SK-N-SH (cell line): Measurements from ENCODE around the gene MYO1C. TPM values are rescaled to one million over a fixed set of nuclear protein-coding genes. Genes with fewer than 3 reads are reported as not detected.
A peak's percentile ranks its signal among the peaks of the same experiment; 100 is the strongest.

Experiments used
- CTCF ChIA-PET: fragments of 300-600, 350-600 bp; formaldehyde crosslinking; extraction: SDS; loops from one replicate; lab custom pipeline; 2021; lab: Yijun Ruan, JAX
- POLR2A ChIA-PET: fragments of 350-600 bp; sonication (Branson Sonifier 250); formaldehyde crosslinking; extraction: SDS; loops from one replicate; lab custom pipeline; 2020; ENCODE audit warnings: antibody characterized with exemption, inconsistent platforms; lab: Yijun Ruan, JAX
- DNase-seq: peaks from one replicate; pipeline ENCODE4 v3.0.0; 2012
- H2AFZ ChIP-seq: fragments of 200-600 bp; sonication (generic); 2 replicates; pipeline ENCODE4 v1.8.1; 2016; ENCODE audit warnings: antibody characterized with exemption, mild to moderate bottlenecking, low read depth
- H3F3A ChIP-seq: fragments of 200-600 bp; sonication (generic); replicated peaks from 2 replicates; pipeline ENCODE3; 2016; ENCODE audit warnings: antibody characterized with exemption, mild to moderate bottlenecking; ENCODE audit not compliant: insufficient read depth
- H3K27ac ChIP-seq, 2 experiments: fragments of 200-500 bp in 1 of 2; fragments of 200-600 bp in 1 of 2; sonication (Bioruptor generic) in 1 of 2; sonication (generic), shearing (Covaris generic) in 1 of 2; 2 replicates each; pipeline versions ENCODE4 v1.5.1 to v1.6.1; 2014 to 2016; ENCODE audit warnings: low read depth in 2 of 2, inconsistent platforms in 1 of 2, low read length in 1 of 2, mild to moderate bottlenecking in 1 of 2, mixed read lengths in 1 of 2
- H3K27me3 ChIP-seq: fragments of 200-600 bp; sonication (generic), shearing (Covaris generic); 2 replicates; pipeline ENCODE4 v1.6.1; 2016; ENCODE audit warnings: mixed run types; ENCODE audit not compliant: insufficient read depth
- H3K36me3 ChIP-seq, 2 experiments: fragments of 200-500 bp in 1 of 2; fragments of 200-600 bp in 1 of 2; sonication (Bioruptor generic) in 1 of 2; sonication (generic) in 1 of 2; replicated peaks in 1 of 2; 2 replicates each; pipeline versions ENCODE3 to v1.5.1; 2014 to 2016; ENCODE audit warnings: low read length in 1 of 2, mild to moderate bottlenecking in 1 of 2; ENCODE audit not compliant: insufficient read depth in 2 of 2, control insufficient read depth in 1 of 2
- H3K4me1 ChIP-seq, 2 experiments: fragments of 200-500 bp in 1 of 2; fragments of 200-600 bp in 1 of 2; sonication (Bioruptor generic) in 1 of 2; sonication (generic), shearing (Covaris generic) in 1 of 2; 2 replicates each; pipeline versions ENCODE4 v1.5.1 to v1.6.1; 2014 to 2016; ENCODE audit warnings: low read depth in 1 of 2, low read length in 1 of 2, mixed run types in 1 of 2; ENCODE audit not compliant: insufficient read depth in 2 of 2, control insufficient read depth in 1 of 2
- H3K4me2 ChIP-seq: fragments of 200-600 bp; sonication (generic), shearing (Covaris generic); 2 replicates; pipeline ENCODE4 v1.6.1; 2017; ENCODE audit warnings: mixed run types
- H3K4me3 ChIP-seq, 2 experiments: fragments of 200-500 bp in 1 of 2; fragments of 200-600 bp in 1 of 2; sonication (Bioruptor generic) in 1 of 2; sonication (generic), shearing (Covaris generic) in 1 of 2; 2 replicates each; pipeline versions ENCODE4 v1.5.1 to v1.8.1; 2014 to 2016; ENCODE audit warnings: low read depth in 2 of 2, inconsistent platforms in 1 of 2, low read length in 1 of 2, mild to moderate bottlenecking in 1 of 2, mixed read lengths in 1 of 2, moderate library complexity in 1 of 2
- H3K79me2 ChIP-seq: fragments of 200-600 bp; sonication (generic); 2 replicates; pipeline ENCODE4 v1.8.1; 2017; ENCODE audit warnings: mild to moderate bottlenecking; ENCODE audit not compliant: insufficient read depth
- H3K9ac ChIP-seq: fragments of 200-600 bp; sonication (generic); 2 replicates; pipeline ENCODE4 v1.6.1; 2017; ENCODE audit warnings: mixed run types
- H3K9me2 ChIP-seq: fragments of 200-600 bp; sonication (generic); 2 replicates; pipeline ENCODE4 v1.6.1; 2017; ENCODE audit warnings: mixed run types
- H3K9me3 ChIP-seq: fragments of 200-600 bp; sonication (generic); 2 replicates; pipeline ENCODE4 v1.6.1; 2017; ENCODE audit warnings: mixed run types, mild to moderate bottlenecking, moderate library complexity
- H4K20me1 ChIP-seq: fragments of 200-600 bp; sonication (generic); 2 replicates; pipeline ENCODE4 v1.6.1; 2017; ENCODE audit warnings: mild to moderate bottlenecking, mixed run types; ENCODE audit not compliant: insufficient read depth
- ELF1 ChIP-seq: IDR thresholded peaks from 2 replicates; pipeline ENCODE4 v1.4.0; 2012
- EP300 ChIP-seq, 2 experiments: IDR thresholded peaks; 2 replicates each; pipeline versions ENCODE4 v1.4.0 to v1.6.1; 2012; ENCODE audit warnings: borderline replicate concordance in 1 of 2, low read depth in 1 of 2, low read length in 1 of 2
- FOXM1 ChIP-seq: IDR thresholded peaks from 2 replicates; pipeline ENCODE4 v1.4.0; 2012; ENCODE audit warnings: low read depth, mild to moderate bottlenecking
- GABPA ChIP-seq: IDR thresholded peaks from 2 replicates; pipeline ENCODE4 v1.4.0; 2012; ENCODE audit warnings: low read depth, mild to moderate bottlenecking
- MAX ChIP-seq: IDR thresholded peaks from 2 replicates; pipeline ENCODE4 v1.4.0; 2012; ENCODE audit warnings: low read depth
- MXI1 ChIP-seq: IDR thresholded peaks from 2 replicates; pipeline ENCODE4 v1.6.1; 2012; ENCODE audit warnings: mild to moderate bottlenecking, low read depth, low read length, improper control_type of control experiment
- NFIC ChIP-seq: IDR thresholded peaks from 2 replicates; pipeline ENCODE4 v1.4.0; 2012; ENCODE audit warnings: borderline replicate concordance
- NRF1 ChIP-seq: IDR thresholded peaks from 2 replicates; pipeline ENCODE4 v1.6.1; 2012; ENCODE audit warnings: low read depth, mild to moderate bottlenecking, low read length
- REST ChIP-seq: IDR thresholded peaks from 2 replicates; pipeline ENCODE4 v1.6.1; 2012; ENCODE audit warnings: mild to moderate bottlenecking, low read depth, low read length, moderate library complexity
- TAF1 ChIP-seq: IDR thresholded peaks from 2 replicates; pipeline ENCODE4 v1.6.1; 2012; ENCODE audit warnings: low read depth, mild to moderate bottlenecking, low read length, moderate library complexity, borderline replicate concordance
- TCF12 ChIP-seq: IDR thresholded peaks from 2 replicates; pipeline ENCODE4 v1.4.0; 2012
- TEAD4 ChIP-seq: IDR thresholded peaks from 2 replicates; pipeline ENCODE4 v1.4.0; 2012; ENCODE audit warnings: mild to moderate bottlenecking, borderline replicate concordance; ENCODE audit not compliant: insufficient read depth
- ZBTB33 ChIP-seq: IDR thresholded peaks from 2 replicates; pipeline ENCODE4 v1.4.0; 2012; ENCODE audit warnings: low read depth, borderline replicate concordance
- whole genome bisulfite sequencing: methylation state at CpG from one replicate; pipeline ENCODE4 v1.1.6; 2017; ENCODE audit warnings: low lambda C conversion rate; 5-methylcytosine and 5-hydroxymethylcytosine counted together
- polyA plus RNA-seq, 3 experiments: library from polyadenylated mRNA; depleted of rRNA; stranded (reverse); fragments of >200 nt; gene quantifications; 2 replicates each; pipeline ENCODE4 v1.2.3, GENCODE V29; 2012
- TF ChIP-seq, protein P1 (sequence below): IDR thresholded peaks from 2 replicates; pipeline ENCODE4; 2012

Gene MYO1C
- polyA plus RNA-seq, 1 of the 3 experiments (the other 2 are of a cell fraction), result 102 TPM

DNA sequence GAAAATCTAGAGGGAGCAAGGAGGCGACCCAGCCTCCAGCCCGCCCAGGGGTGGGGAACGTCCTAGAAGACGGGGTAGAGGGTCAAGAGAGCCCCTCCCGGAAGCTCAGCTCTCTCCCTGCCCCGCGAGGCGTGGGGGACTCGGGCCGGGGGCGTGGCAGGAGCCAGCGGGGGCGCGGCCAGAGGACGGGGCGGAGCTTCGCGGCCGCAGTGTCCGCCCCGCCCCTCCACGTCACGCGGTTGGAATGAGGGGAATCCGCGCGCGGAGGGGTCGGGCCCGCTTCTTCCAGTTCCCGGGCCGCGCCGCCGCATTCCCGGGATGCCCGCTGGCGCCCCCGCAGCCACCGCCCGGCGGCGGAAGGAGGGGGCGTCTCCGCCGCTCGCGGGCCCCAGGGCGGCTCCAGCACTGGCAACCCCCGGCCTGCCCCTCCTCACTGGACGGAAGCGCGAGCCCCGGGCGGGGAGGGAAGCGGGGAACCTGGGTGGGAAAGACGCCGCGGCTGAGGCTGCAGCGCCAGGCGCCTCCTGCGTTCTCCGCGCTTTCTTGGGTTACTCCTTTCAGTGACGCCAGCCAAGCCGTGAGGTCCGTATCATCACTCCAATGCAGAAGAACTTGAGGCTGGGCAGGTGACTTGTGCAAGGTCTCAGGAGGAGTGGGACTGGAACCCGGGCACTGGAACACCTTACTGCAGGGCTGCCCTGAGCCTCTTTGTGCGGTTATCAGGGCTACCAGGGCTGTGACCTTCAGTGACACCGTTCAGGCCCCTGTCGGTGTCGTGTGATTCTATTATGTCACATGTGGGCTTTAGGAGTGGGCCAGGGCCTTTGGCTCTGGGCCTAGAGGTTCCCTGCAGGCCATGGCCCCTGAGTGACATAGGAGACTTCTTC lies 4.3 kb downstream of the MYO1C start:
- Histone ChIP-seq H3K9ac (peak overlapping the region; percentile 36; the same call in 1 of the 2 replicates), H3K9me3 (no peaks in the 10 kb centered on the region), H3K4me2 (peak overlapping the region; percentile 93), H3K9me2 (no peaks in the 10 kb centered on the region), H3K4me1 (peaks cover 24 to 40% of the 10 kb centered on the region in 2 experiments; a peak in 2 of 4 replicates), H3K27me3 (no peaks in the 10 kb centered on the region), H3F3A (peaks cover 18% of the 10 kb centered on the region), H2AFZ (peak overlapping the region; percentile 7; the same call in 1 of the 2 replicates), H3K36me3 (peaks cover 5 to 9% of the 10 kb centered on the region in 2 experiments), H3K27ac (peak overlapping the region; percentile 81 to 85), H4K20me1 (no peaks in the 10 kb centered on the region), H3K4me3 (peak overlapping the region; percentile 44 to 51), H3K79me2 (peaks cover 68% of the 10 kb centered on the region)
- ChIA-PET POLR2A (interaction anchor here (1.0 to 1.5 kb wide), 5 partner anchors 10 to 140 kb away, joined by 3 to 6 read pairs (median 4); partner anchors contain the start of genes CRK, INPP5K, SLC43A2 and YWHAE), CTCF (interaction anchor here (0.6 to 2.9 kb wide), 4 partner anchors 14 to 123 kb away, joined by 3 to 16 read pairs (median 4); partner anchors contain the start of gene INPP5K)
- 10% methylated on average over 19 of the region's 72 CpGs for WGBS
- peak; percentile 94 for DNase-seq
- TF ChIP-seq NFIC (no peak), GABPA (no peak; the same call in 1 of the 2 replicates), MAX (0 out of 2 replicates have a peak, but pooled peaks have one; percentile 23), FOXM1 (no peak), TAF1 (peak; percentile 32; the same call in 1 of the 2 replicates), ELF1 (0 out of 2 replicates have a peak, but pooled peaks have one; percentile 29), ZBTB33 (0 out of 2 replicates have a peak, but pooled peaks have one; percentile 19), MXI1 (no peak; the same call in 1 of the 2 replicates), REST (no peak), TCF12 (peak; percentile 12; the same call in 1 of the 2 replicates), NRF1 (no peak), TEAD4 (peak; percentile 97), EP300 (IDR thresholded peaks at IDR 0.05; ENCODE audit: borderline replicate concordance in 1 of 2, low read depth in 1 of 2, low read length in 1 of 2) (peak in 1 of 2 experiments; percentile 31; a peak in 1 of 4 replicates)
- TF ChIP-seq, protein P1, sequence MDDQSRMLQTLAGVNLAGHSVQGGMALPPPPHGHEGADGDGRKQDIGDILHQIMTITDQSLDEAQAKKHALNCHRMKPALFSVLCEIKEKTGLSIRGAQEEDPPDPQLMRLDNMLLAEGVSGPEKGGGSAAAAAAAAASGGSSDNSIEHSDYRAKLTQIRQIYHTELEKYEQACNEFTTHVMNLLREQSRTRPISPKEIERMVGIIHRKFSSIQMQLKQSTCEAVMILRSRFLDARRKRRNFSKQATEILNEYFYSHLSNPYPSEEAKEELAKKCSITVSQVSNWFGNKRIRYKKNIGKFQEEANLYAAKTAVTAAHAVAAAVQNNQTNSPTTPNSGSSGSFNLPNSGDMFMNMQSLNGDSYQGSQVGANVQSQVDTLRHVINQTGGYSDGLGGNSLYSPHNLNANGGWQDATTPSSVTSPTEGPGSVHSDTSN, result peak; percentile 37; the same call in 1 of the 2 replicates
